ENCODE results near the gene TTC5. TPM values are rescaled to one million over a fixed set of nuclear protein-coding genes. Genes with fewer than 3 reads are reported as not detected.

TTC5 gene
- total RNA-seq, 2 donors from 2014 or later = 20.1 to 20.5 TPM

DNA sequence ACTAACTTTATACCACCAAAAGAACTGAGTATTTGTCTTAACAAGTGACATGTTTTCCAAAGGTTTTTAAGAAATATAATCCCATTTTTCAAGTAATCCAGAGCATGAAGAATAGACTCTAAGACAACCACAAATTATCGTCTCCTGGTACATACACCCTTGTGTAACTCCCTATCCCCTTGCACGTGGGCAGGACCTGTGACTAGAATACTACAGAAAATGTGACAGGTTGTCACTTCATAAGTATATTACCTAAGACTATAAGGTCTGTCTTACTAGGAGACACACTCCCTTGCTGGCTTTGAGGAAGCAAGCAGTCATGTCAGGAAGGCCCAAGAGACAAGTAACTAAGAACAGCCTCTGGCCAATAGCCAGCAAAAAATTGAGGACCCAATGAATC, 8.3 kb upstream of the TTC5 start:
- H3K4me1 Mint-ChIP-seq = no peaks in the 10 kb centered on the region
- Histone ChIP-seq H3K4me1 (ENCODE audit: control insufficient read depth, insufficient read depth, low read length) (no peaks in the 10 kb centered on the region), H3K9ac (ENCODE audit: extremely low read depth, low read length, poor library complexity, severe bottlenecking) (no peak overlapping the region), H3K9me3 (ENCODE audit: control insufficient read depth, low read length) (peaks cover 20% of the 10 kb centered on the region), H3K27ac (ENCODE audit: low read depth, low read length) (no peak overlapping the region), H3K36me3 (ENCODE audit: control insufficient read depth, insufficient read depth, low read length) (peaks cover 70% of the 10 kb centered on the region), H3K4me3 (ENCODE audit: low read length) (no peak overlapping the region), H3K27me3 (ENCODE audit: control insufficient read depth, insufficient read depth, low read length, poor library complexity, severe bottlenecking) (no peaks in the 10 kb centered on the region)
- H3K9me3 Mint-ChIP-seq = peaks cover 10% of the 10 kb centered on the region
- no peak overlapping the region for H3K4me3 Mint-ChIP-seq
- no peaks in the 10 kb centered on the region for H3K27me3 Mint-ChIP-seq (ENCODE audit: insufficient read depth)
- DNase-seq = no peak
- peaks cover 72% of the 10 kb centered on the region for H3K36me3 Mint-ChIP-seq (ENCODE audit: low read depth)
- WGBS, 2 experiments (ENCODE audit: insufficient coverage in 1 of 2, insufficient read length in 1 of 2) = 95% methylated on average over 2 of the region's 2 CpGs; no CpG with 5 or more reads in 1 of the 2 experiments
- no peak for TF ChIP-seq CTCF (conservative IDR thresholded peaks at IDR 0.05)
- no peak overlapping the region for H3K27ac Mint-ChIP-seq

GRCh38 chr14:20306079-20306423, 300 bp upstream of the TTC5 start:
- H3K4me3 Mint-ChIP-seq = peak overlapping the region; percentile 85
- DNase-seq = no peak
- 100% methylated on average over 1 of the region's 1 CpG; no CpG with 5 or more reads in 1 of the 2 experiments for WGBS, 2 experiments (ENCODE audit: insufficient coverage in 1 of 2, insufficient read length in 1 of 2)
- Histone ChIP-seq H3K27me3 (ENCODE audit: control insufficient read depth, insufficient read depth, low read length, poor library complexity, severe bottlenecking) (no peaks in the 10 kb centered on the region), H3K27ac (ENCODE audit: low read depth, low read length) (no peak overlapping the region), H3K9ac (ENCODE audit: extremely low read depth, low read length, poor library complexity, severe bottlenecking) (no peak overlapping the region), H3K9me3 (ENCODE audit: control insufficient read depth, low read length) (no peaks in the 10 kb centered on the region), H3K36me3 (ENCODE audit: control insufficient read depth, insufficient read depth, low read length) (no peaks in the 10 kb centered on the region), H3K4me1 (ENCODE audit: control insufficient read depth, insufficient read depth, low read length) (no peaks in the 10 kb centered on the region), H3K4me3 (ENCODE audit: low read length) (peak overlapping the region; percentile 85)
- peaks cover 9% of the 10 kb centered on the region for H3K9me3 Mint-ChIP-seq
- H3K4me1 Mint-ChIP-seq = peaks cover 16% of the 10 kb centered on the region
- H3K27me3 Mint-ChIP-seq (ENCODE audit: insufficient read depth) = no peaks in the 10 kb centered on the region
- H3K36me3 Mint-ChIP-seq (ENCODE audit: low read depth) = peaks cover 14% of the 10 kb centered on the region
- no peak for TF ChIP-seq CTCF (conservative IDR thresholded peaks at IDR 0.05)
- H3K27ac Mint-ChIP-seq = peak overlapping the region; percentile 74

DNA sequence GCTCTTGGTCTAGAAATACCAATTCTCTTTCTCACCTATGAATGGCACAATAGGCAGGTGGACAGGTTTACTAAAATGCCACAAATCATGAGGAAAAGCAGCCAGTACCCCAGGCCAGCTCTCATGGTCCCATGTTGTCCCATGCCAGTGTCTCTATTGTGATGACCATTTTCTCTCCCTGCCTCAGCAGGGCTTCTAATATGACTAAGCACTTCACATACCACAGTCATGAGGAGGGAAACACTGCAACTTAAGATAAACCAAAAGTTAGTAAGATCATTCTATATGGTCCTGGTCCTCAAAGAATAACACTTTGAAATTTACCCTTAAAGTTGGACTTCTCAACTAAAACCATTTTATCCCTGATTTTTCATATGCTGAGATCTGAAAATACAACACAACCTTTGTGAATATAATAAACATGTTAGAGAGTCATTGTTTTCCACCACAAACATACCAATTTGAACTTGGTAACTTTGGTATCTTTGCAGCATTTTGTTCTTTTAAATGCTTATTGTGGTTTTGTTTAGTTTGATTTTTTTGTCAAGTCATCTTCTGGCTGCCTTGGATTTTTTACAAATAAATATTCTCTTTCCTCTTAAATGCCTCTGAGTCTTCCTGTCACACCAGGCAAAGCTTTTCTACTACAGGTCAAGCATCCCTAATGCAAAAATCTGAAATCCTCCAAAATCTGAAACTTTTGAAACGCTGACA, 3.6 kb downstream of the TTC5 start:
- H3K27me3 ChIP-seq (ENCODE audit: control insufficient read depth, insufficient read depth, low read length, poor library complexity, severe bottlenecking) = no peaks in the 10 kb centered on the region
- H3K27ac Mint-ChIP-seq = no peak overlapping the region
- DNase-seq = no peak
- peaks cover 28% of the 10 kb centered on the region for H3K36me3 Mint-ChIP-seq (ENCODE audit: low read depth)
- H3K9me3 ChIP-seq (ENCODE audit: control insufficient read depth, low read length) = no peaks in the 10 kb centered on the region
- peaks cover 13% of the 10 kb centered on the region for H3K36me3 ChIP-seq (ENCODE audit: control insufficient read depth, insufficient read depth, low read length)
- no peak for TF ChIP-seq CTCF (conservative IDR thresholded peaks at IDR 0.05)
- H3K4me1 Mint-ChIP-seq = peaks cover 16% of the 10 kb centered on the region
- no peak overlapping the region for H3K9ac ChIP-seq (ENCODE audit: extremely low read depth, low read length, poor library complexity, severe bottlenecking)
- no peak overlapping the region for H3K4me3 ChIP-seq (ENCODE audit: low read length)
- WGBS, 2 experiments (ENCODE audit: insufficient coverage in 1 of 2, insufficient read length in 1 of 2) = 90% methylated on average over 1 of the region's 1 CpG; no CpG with 5 or more reads in 1 of the 2 experiments
- H3K27ac ChIP-seq (ENCODE audit: low read depth, low read length) = no peak overlapping the region
- no peaks in the 10 kb centered on the region for H3K27me3 Mint-ChIP-seq (ENCODE audit: insufficient read depth)
- H3K4me1 ChIP-seq (ENCODE audit: control insufficient read depth, insufficient read depth, low read length) = no peaks in the 10 kb centered on the region
- H3K4me3 Mint-ChIP-seq = no peak overlapping the region
- H3K9me3 Mint-ChIP-seq = no peaks in the 10 kb centered on the region

Data from endodermal cell (in vitro differentiated cells).